ENCODE results near the gene GLB1L3.

GLB1L3 gene

DNA sequence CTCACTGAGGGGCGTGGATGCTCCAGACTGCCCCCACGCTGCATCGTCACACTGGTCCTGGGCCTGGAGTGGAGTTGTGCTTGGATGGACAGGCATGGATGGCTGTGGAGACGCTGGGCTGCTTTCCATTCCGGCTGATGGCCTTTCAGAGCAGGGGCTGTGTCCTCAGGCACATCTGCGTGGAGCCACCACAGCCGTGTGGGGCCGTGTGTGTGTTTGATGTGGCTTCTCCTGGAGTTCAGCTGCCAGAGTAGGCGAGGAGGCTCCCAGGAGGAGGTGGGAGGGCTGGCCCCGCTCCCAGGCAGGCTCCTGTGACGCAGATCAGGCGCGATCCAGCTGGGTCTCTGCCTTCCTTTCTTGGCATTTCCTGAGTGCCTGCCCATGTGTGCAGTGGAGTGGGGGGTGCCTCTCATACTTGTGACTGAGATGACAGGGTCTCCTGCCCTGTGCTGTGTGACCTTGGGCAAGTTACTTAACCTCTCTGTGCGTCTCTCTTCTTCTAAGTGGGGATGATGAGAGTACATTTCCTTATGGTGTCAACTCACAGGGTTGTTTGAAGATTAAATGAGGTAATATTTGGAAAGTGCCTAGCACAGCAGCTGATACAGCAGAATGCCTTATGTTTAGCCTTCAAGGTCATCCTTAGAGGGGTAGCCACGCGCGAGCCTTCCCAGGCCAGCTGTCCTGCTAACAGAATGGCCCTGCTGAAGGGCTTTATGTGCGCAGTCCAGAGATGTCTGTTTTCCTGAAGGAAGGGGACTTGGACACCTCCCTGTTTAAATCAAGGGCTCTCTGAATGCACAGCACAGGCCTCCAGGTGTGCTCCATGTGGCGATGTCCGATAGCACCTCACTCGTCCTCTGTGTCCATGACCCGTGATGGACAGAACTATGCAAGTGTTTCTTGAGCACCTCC, 89.1 kb downstream of the GLB1L3 start:
- no peak for DNase-seq

DNA sequence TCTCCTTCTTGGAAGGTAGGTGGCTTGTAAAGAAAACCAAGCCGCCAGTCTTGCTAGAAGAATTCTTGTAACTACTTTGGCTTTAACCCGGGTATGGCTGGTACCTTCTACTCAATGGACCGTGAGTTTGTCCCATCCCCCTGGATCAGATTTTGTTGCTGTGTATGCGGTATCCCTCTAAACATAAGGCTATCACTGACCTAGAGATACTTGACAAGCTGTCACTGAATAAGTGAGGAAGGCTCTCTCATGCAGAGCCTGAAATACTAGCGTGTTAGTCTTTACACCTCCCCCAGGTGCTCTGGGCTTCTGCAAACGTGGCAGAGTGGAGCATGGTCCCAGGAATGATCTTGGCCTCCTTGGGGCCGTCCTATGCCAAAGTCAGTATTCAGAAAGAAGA, 90.1 kb downstream of the GLB1L3 start:
- DNase-seq: no peak

DNA sequence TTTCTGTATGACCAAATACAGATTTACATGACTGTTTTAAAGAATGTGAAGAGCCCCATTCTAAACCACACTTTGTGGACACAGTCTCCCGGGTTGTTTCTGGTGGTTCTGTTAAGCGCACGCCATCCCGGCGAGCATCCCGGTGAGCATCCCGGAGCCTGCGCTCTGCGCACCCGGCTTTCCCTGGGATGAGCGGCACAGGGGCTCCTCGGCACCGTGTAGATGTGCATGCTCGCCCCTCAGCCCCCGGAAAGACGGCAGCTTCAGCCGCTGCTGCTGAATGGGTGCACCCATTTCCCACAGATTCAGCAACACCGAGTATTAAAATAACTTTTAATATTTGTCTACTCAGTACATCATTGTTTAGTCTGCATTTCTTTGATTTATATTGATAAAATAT, 91.6 kb downstream of the GLB1L3 start:
- no peak for DNase-seq

Data from CD4-positive, alpha-beta T cell treated with Interleukin-1 beta for 1 hour (primary cell).